ENCODE measurements around the gene TPD52L1.

TPD52L1 gene

DNA sequence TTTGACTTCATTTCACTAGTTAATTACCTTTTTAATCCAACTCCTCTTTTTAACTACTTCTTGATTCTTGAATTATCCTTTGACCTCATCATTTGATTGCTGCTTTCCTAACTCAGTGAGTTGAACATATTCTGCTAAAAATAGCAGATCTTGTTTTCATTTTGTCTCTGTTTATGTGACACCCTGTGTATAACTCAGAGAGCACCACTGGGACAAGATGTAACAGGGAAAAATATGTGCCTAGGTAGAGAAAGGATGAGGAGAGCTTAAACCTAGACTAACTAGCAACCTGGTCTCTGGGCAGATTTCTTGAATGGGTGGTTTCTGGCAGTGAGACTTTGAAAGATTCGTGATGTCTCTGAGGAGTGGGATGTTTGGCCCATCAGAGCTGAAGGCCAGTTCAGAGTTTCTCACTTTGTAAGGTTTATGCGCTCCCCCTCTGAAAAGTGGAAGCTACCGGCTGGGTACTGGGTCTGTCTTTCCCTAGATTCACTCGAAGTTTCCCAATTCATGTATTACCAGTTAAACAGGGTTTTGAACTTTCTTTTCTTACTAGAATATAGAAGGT, 61.8 kb downstream of the TPD52L1 start:
- DNase-seq: no peak

GRCh38 chr6:125216015-125216414, 62.4 kb downstream of the TPD52L1 start:
- DNase-seq: no peak

- DNase-seq: no peak
Measured at GRCh38 chr6:125217369-125217768, 63.8 kb downstream of the TPD52L1 start.

GRCh38 chr6:125217992-125218391, 64.4 kb downstream of the TPD52L1 start:
- no peak for DNase-seq

DNA sequence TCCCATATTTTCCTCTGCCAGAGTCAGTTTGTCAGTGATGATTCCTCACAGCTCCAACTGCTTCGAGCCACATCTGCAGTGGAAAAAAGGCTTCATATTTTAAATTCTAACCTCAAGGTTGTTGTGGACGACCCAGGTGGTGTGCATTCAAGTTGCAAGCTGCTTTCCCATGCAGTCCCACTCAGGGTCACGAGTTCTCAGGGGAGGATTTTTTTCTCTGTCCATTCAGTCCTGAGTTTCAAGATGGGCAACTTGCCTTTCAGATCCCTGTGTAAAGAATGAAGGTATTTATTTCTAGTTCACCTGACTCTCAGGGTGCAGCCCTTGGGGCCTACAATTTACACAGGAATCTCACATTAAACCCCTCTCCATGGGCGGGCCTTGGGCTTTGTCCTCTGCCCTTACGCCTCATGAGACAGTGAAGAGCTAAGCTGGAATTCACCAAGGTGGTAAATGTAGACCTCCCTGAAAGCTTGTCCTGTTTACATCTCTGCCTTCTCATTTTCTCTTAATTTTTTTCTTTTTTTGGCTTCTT, 65.9 kb downstream of the TPD52L1 start:
- no peak for DNase-seq

DNA sequence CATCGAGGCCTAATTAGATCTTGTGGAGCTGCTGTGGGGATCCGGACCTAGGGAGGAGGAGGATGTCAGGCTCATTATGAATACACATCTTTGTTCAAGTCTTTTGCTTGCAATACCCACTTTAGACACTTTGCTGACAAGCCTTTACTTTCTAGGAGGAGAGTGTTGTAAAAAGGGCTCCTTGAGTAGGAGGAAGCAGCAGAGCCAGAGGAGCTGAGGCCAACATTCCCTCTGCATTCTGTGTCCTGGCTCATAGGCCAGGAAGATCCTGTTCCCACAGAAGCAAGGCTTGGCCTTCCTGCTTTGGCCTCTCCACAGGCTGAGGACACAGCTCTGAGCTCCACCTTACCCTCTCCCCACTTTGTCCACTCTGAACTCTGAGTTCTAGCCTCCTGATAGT, 67.1 kb downstream of the TPD52L1 start:
- no peak for DNase-seq

- DNase-seq: no peak
Measured at GRCh38 chr6:125222531-125223455, 69.2 kb downstream of the TPD52L1 start.

DNA sequence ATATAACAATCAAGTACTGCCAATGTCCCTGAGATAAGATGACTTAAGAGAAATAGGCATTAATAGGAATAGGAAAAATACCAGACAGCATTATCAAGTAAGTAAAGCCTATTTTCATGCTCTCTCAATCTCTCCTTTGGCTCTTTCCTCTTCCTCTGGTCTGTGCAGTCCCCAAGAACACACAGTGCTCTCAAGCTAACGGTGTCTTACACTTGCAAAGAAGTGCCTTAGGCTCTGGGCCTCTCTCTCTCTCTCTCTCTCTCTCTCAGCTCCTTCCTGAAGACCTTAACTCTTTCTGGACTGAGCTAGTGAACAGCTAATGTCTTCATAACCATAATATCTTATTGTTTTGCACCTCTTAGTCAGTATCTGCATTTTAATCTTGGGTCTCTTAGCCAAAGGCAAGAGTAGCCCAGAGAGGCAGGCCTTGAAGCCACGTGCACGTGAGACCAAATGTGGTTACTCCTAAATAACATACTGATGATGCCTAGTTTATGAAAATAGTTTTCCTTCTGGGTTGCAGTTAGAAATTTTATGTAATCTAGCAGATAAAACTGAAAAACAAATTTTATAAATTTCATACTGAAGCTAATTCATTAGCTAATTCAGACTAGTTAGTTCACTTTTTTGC, 70.8 kb downstream of the TPD52L1 start:
- DNase-seq: no peak

DNA sequence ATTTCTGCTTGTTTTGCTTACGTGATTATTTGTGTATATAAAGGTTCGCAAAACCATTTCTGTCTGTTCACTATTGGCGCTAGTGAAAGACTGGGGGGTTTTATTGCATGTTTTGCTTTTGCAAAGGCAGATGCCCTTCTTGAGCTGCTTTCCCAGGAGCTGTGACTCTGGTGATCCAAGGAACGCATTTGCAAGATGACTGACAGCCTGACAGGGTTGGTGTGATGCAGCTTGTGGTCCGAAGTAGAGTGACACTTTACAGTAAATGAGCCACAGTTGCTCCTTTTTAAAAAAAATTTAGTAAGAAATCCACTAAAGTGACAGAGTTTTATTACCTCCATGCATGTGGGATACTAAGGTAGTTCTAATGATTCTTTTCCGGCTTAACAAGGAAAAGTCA, 73.7 kb downstream of the TPD52L1 start:
- DNase-seq: no peak

DNA sequence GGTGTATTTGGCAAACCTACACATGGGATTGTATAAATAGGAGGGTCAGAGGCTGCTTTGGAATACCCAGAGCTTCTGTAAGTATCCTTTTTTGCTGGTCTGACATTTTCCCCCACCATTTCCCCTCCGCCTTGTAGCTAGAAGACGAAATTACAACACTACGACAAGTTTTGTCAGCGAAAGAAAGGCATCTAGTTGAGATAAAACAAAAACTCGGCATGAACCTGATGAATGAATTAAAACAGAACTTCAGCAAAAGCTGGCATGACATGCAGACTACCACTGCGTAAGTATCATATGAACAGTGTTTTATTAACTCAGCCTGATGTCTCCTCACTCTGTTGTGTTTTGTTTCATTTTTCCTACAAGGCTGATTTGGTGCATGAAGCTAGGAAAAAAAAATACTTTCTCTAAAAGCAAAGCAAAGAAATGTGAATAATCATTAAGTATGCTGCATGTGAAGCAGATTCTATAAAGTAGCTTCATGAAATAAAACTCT, 75.5 kb downstream of the TPD52L1 start:
- no peak for DNase-seq

- DNase-seq: no peak
Measured at GRCh38 chr6:125230674-125231073, 77.1 kb downstream of the TPD52L1 start.

DNA sequence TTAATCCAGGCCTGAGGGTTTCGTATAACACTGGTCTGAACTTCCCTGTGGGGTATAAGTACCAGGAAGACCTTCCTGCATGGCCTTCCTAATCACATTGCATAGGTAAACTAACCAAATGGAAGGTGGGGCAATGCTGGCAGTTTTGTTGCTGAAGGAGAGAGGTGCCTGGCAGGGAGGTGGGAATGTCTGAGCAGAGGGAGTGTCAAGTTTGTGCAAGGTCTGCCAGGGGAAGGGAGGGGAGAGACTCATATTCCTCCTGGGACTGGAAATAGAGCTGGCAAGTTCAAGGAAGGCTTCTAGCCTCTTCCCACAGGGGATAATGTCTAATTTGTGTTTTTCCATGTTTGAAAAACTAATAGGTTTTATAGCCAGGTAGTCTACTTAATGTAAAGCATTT, 77.6 kb downstream of the TPD52L1 start:
- no peak for DNase-seq

DNA sequence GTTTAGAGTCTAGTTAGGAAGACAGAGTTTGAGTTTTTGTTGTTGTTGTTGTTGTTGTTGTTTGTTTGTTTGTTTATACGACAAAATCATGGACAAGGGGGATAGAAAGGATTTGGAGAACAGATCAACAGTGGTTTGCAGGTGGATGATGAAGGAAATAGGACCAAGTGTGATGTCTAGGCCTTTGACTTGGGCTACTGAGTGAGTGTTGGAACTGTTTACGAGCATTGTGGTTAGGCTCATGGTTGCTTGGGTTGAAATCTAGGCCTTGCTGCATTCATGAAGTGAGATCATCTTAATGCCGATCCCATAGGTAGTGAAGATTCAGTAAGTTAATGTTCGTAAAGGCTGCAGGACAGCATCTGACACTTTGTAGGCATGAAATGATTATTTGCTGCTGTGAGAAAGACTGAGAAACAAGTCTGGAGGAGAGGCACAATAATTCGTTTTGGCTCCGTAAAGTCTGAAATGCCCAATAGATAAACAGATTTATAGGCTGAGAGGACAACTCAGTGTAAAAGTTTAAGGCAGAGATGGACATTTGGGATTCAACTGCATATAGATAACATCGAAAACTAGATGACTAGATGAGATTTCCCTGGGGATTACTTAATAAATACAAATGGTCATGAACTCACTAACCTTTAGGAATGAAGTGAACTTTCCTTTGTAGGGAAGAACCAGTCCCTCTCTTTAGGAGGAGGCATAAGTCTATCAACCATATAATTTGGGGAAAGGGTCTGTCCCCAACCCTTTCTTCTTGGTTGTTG, 78.2 kb downstream of the TPD52L1 start:
- DNase-seq: no peak

- no peak for DNase-seq
Measured at GRCh38 chr6:125232466-125232865, 78.9 kb downstream of the TPD52L1 start.

GRCh38 chr6:125233202-125233601, 79.6 kb downstream of the TPD52L1 start:
- DNase-seq: no peak

DNA sequence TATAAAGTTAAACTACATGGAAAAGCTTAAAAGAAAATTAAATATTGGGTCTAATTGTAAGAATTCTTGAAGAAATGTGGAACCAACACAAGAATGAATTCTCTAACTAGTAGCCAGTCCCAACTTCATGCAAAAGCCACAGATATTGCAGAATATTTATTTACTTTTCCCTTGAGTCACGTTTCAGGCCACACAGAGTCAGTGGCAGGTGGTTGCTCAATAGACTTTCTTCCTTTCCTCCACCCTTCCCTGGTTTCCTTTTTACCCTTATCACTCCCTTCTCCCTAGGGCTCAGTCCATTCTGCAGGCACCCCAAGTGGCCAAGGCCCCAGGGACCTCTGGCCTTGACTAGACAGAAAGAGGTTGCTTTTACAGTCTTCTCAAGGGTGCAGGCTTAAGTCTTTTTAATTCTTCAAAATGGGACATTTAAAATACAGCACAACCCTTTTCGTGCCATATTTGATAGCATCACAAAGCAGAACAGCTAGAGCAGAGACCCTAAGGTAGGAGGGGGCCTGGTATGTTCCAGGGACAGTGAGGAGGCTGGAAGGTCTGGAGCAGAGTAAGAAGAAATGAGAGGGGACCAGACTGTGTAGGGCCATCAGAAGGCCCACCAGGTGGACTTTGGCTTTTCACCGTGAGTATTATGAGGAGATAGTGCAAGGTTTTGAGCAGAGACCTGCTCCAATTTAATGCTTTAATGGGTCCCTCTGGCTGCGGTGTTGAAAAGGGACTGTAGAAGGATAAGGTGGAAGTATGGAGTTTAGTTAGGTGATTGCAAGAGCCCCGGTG, 83.2 kb downstream of the TPD52L1 start:
- no peak for DNase-seq

DNA sequence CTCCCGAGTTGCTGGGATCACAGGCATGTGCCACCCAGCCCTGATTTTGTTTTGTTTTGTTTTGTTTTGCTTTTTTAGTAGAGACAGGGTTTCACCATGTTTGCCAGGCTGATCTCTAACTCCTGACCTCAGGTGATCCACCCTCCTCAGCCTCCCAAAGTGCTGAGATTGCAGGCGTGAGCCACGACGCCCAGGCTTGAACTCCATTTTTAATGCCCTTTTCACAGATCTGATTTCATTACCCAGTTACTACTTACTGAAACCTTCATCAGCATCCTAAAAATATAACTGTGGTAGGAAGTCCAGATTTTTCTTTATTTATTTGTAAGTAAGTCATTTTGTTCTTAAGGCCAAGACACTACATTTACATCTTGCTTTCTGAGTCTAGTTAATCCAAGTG, 84.2 kb downstream of the TPD52L1 start:
- DNase-seq: no peak

DNA sequence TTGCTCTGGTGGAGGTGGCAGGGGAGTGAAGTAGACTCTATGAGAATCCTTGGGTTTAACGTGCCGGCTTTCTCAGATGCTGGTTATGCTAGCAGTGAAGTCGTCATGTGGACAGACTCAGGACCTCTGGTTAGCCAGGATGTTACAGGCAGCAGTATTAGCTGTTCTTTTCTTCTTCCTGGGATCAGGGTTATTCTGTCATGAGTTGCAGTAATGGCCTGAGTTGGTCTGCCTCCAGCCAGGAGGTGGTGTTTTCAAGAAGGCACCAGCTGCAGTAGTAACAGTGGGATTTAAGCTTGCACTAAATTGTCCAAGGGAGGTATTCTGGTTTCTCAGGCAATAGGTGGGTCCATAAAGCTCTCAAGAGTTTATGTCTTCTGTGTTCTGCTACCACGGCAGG, 91.5 kb downstream of the TPD52L1 start:
- no peak for DNase-seq

- no peak for DNase-seq
Measured at GRCh38 chr6:125245523-125246264, 92.1 kb downstream of the TPD52L1 start.

DNA sequence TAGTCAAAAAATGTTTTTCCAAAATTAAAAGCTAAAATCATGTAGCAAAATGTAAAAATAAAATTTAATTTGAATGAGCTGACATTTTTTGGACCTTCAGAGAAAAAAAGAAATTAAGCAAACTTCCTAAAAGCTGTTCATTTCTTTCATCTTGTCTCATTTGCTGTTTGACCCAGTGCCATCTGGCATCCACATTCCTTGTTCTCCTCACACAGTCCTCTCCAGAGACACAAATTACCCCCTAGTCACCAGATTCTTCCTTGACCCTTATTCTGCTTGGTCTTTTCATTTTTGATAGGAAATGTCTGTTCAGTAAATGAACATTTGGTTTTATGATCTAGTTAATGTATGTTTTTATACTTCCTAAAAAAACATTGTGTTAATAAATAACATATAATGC, 93.0 kb downstream of the TPD52L1 start:
- no peak for DNase-seq

DNA sequence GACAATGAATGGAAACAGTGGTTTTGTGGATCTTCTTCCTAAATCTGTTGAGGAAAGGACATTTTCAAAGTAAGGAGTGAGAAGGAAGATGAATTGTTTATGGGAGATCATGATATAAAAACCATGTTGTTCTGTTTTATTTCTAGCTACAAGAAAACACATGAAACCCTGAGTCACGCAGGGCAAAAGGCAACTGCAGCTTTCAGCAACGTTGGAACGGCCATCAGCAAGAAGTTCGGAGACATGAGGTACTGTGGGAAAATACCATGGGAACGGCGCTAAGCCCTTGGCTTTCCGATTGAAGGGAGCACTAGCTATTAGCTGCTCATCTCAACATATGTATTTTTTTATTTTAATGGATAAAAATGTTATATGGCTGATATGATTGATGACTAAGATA, 94.6 kb downstream of the TPD52L1 start:
- no peak for DNase-seq

All from NCI-H1694 treated with DMSO at 0.1 percent for 48 hours (cell line).